Keratinocyte (primary cell): Measurements from ENCODE around the gene HYKK. TPM values are rescaled to one million over a fixed set of nuclear protein-coding genes. Genes with fewer than 3 reads are reported as not detected.

ENCODE experiments used
- DNase-seq: peaks from one replicate; pipeline ENCODE4 v3.0.0-alpha.2; 2011; ENCODE audit warnings: low read depth, missing footprints, low spot score
- FAIRE-seq: peaks from 2 replicates; lab custom pipeline; 2011; peaks lifted over from hg19 to GRCh38; lab: Jason Lieb, UNC
- H2AFZ ChIP-seq: 2 replicates; pipeline ENCODE4 v1.6.0; 2012; ENCODE audit warnings: low read length, control low read depth, inconsistent platforms; ENCODE audit not compliant: control insufficient read depth
- H3K27ac ChIP-seq: 2 replicates; pipeline ENCODE4 v1.5.1; 2011; ENCODE audit warnings: low read length; ENCODE audit not compliant: control insufficient read depth, insufficient read depth
- H3K27me3 ChIP-seq: 3 replicates; pipeline ENCODE4 v1.6.0; 2011; ENCODE audit warnings: low read length; ENCODE audit not compliant: control insufficient read depth, insufficient read depth; ENCODE audit errors: extremely low read depth
- H3K36me3 ChIP-seq, 2 experiments: 2 replicates in 1 of 2; 3 replicates in 1 of 2; pipeline ENCODE4 v1.5.1; 2011; ENCODE audit warnings: low read length in 2 of 2, mild to moderate bottlenecking in 1 of 2; ENCODE audit not compliant: control insufficient read depth in 2 of 2, insufficient read depth in 2 of 2; ENCODE audit errors: extremely low read depth in 1 of 2
- H3K4me1 ChIP-seq: 3 replicates; pipeline ENCODE4 v1.5.1; 2011; ENCODE audit warnings: low read length; ENCODE audit not compliant: control insufficient read depth, insufficient read depth; ENCODE audit errors: extremely low read depth
- H3K4me2 ChIP-seq: 3 replicates; pipeline ENCODE4 v1.6.0; 2011; ENCODE audit warnings: low read depth, low read length; ENCODE audit not compliant: control insufficient read depth, insufficient read depth; ENCODE audit errors: extremely low read depth
- H3K4me3 ChIP-seq, 3 experiments: fragments of 200-600 bp in 1 of 3; sonication (generic) in 1 of 3; 2 replicates in 2 of 3; 3 replicates in 1 of 3; pipeline ENCODE4 v1.5.1; 2011 to 2016; ENCODE audit warnings: low read length in 3 of 3, mild to moderate bottlenecking in 3 of 3, control low read depth in 2 of 3, inconsistent platforms in 1 of 3, low read depth in 1 of 3, mixed read lengths in 1 of 3, mixed run types in 1 of 3, moderate library complexity in 1 of 3; ENCODE audit not compliant: control insufficient read depth in 2 of 3, insufficient read depth in 2 of 3; ENCODE audit errors: extremely low read depth in 1 of 3
- H3K79me2 ChIP-seq: 2 replicates; pipeline ENCODE4 v1.6.0; 2012; ENCODE audit warnings: low read length; ENCODE audit not compliant: control insufficient read depth, insufficient read depth
- H3K9ac ChIP-seq: 3 replicates; pipeline ENCODE4 v1.6.0; 2011; ENCODE audit warnings: low read length; ENCODE audit not compliant: control insufficient read depth, insufficient read depth; ENCODE audit errors: extremely low read depth
- H3K9me1 ChIP-seq: 3 replicates; pipeline ENCODE4 v1.6.0; 2011; ENCODE audit warnings: low read length; ENCODE audit not compliant: control insufficient read depth, insufficient read depth; ENCODE audit errors: extremely low read depth
- H3K9me3 ChIP-seq: 2 replicates; pipeline ENCODE4 v1.5.1; 2012; ENCODE audit warnings: low read depth, low read length; ENCODE audit not compliant: control insufficient read depth
- H4K20me1 ChIP-seq: 3 replicates; pipeline ENCODE4 v1.6.0; 2011; ENCODE audit warnings: low read length; ENCODE audit not compliant: control insufficient read depth, insufficient read depth; ENCODE audit errors: extremely low read depth
- CTCF ChIP-seq, 3 experiments: IDR thresholded peaks in 1 of 3; conservative IDR thresholded peaks in 1 of 3; optimal IDR thresholded peaks in 1 of 3; 2 replicates in 2 of 3; 3 replicates in 1 of 3; pipeline versions ENCODE3 to v1.5.1; 2011; ENCODE audit warnings: low read length in 3 of 3, mild to moderate bottlenecking in 3 of 3, moderate library complexity in 2 of 3, control low read depth in 1 of 3, inconsistent platforms in 1 of 3; ENCODE audit not compliant: insufficient read depth in 2 of 3; ENCODE audit errors: extremely low read depth in 1 of 3
- EZH2 ChIP-seq: IDR thresholded peaks from one replicate; pipeline ENCODE4 v1.6.1; 2012; ENCODE audit warnings: inconsistent platforms, mild to moderate bottlenecking, low read length, moderate library complexity
- dilution Hi-C: fragments of 300-500 bp; cut with MboI; formaldehyde crosslinking; loops from one replicate; pipeline ENCODE4 v1.7.0; 2020; ENCODE audit warnings: low sequenced_read_pairs; ENCODE audit not compliant: extremely low pct_ligation_motif_present
- polyA plus RNA-seq, 5 experiments: library from polyadenylated mRNA; depleted of rRNA in 3 of 5; stranded (reverse) in 3 of 5; stranded (forward) in 1 of 5; unstranded in 1 of 5; fragments of >200 nt; gene quantifications; 1 replicate in 1 of 5; 2 replicates in 3 of 5; 3 replicates in 1 of 5; pipeline versions ENCODE4 v1.2.1 to v1.2.3, GENCODE V29; 2011 to 2012; ENCODE audit warnings: missing spikeins in 2 of 5, low read depth in 1 of 5, low replicate concordance in 1 of 5

Gene HYKK
- polyA plus RNA-seq, 1 donor (not counting 4 experiments of a cell fraction or from before 2014, with no cell fraction given) = 2.2 TPM

GRCh38 chr15:78573416-78573815 lies 66.0 kb downstream of the HYKK start:
- dilution Hi-C loops = no loop called here
- no peak for TF ChIP-seq EZH2
- no peak for TF ChIP-seq CTCF (optimal IDR thresholded peaks at IDR 0.05 in 1 of 3, IDR thresholded peaks at IDR 0.05 in 1 of 3, conservative IDR thresholded peaks at IDR 0.05 in 1 of 3; ENCODE audit: extremely low read depth in 1 of 3, insufficient read depth in 2 of 3, low read length in 3 of 3)
- no peak for FAIRE-seq
- H3K9me1 ChIP-seq = no peaks in the 10 kb centered on the region
- no peak overlapping the region for H2AFZ ChIP-seq
- no peaks in the 10 kb centered on the region for H3K4me1 ChIP-seq
- H3K9ac ChIP-seq = no peak overlapping the region
- H3K4me3 ChIP-seq = no peak overlapping the region
- no peaks in the 10 kb centered on the region for H3K9me3 ChIP-seq
- H3K36me3 ChIP-seq = no peaks in the 10 kb centered on the region
- DNase-seq = no peak
- H3K27me3 ChIP-seq = no peaks in the 10 kb centered on the region
- no peak overlapping the region for H3K27ac ChIP-seq
- H4K20me1 ChIP-seq = no peaks in the 10 kb centered on the region
- H3K4me2 ChIP-seq = no peak overlapping the region
- no peaks in the 10 kb centered on the region for H3K79me2 ChIP-seq

GRCh38 chr15:78574944-78575343 lies 67.6 kb downstream of the HYKK start:
- Histone ChIP-seq H3K4me2 (no peak overlapping the region), H3K27me3 (no peaks in the 10 kb centered on the region), H3K9me1 (no peaks in the 10 kb centered on the region), H3K4me3 (no peak overlapping the region), H3K4me1 (no peaks in the 10 kb centered on the region), H3K79me2 (no peaks in the 10 kb centered on the region), H3K36me3 (no peaks in the 10 kb centered on the region), H3K27ac (no peak overlapping the region), H4K20me1 (no peaks in the 10 kb centered on the region), H3K9ac (no peak overlapping the region), H3K9me3 (no peaks in the 10 kb centered on the region), H2AFZ (no peak overlapping the region)
- FAIRE-seq = no peak
- no peak for DNase-seq
- dilution Hi-C loops = no loop called here
- no peak for TF ChIP-seq EZH2
- TF ChIP-seq CTCF (optimal IDR thresholded peaks at IDR 0.05 in 1 of 3, IDR thresholded peaks at IDR 0.05 in 1 of 3, conservative IDR thresholded peaks at IDR 0.05 in 1 of 3; ENCODE audit: extremely low read depth in 1 of 3, insufficient read depth in 2 of 3, low read length in 3 of 3) = no peak

Other genes starting within 250 kb of the HYKK start
- gene DNAJA4, start 243.0 kb upstream of the HYKK start, polyA plus RNA-seq = 4.1 to 5.7 TPM (median 4.6 TPM) in 3 replicates
- gene SKIC8, start 208.0 kb upstream of the HYKK start, polyA plus RNA-seq = 84.5 to 101 TPM (median 86.5 TPM) in 3 replicates
- gene CRABP1, start 167.2 kb upstream of the HYKK start, polyA plus RNA-seq = not detected in 3 replicates
- 14.9 to 20.5 TPM (median 19.5 TPM) in 3 replicates for gene IREB2, start 69.4 kb upstream of the HYKK start, polyA plus RNA-seq
- 269 to 432 TPM (median 303 TPM) in 3 replicates for gene PSMA4, start 32.9 kb downstream of the HYKK start, polyA plus RNA-seq
- gene CHRNA5, start 57.9 kb downstream of the HYKK start, polyA plus RNA-seq = 3.7 to 10.0 TPM (median 8.0 TPM) in 3 replicates
- 0.10 TPM in 1 of 3 replicates, not detected in the others for gene CHRNA3, start 113.4 kb downstream of the HYKK start, polyA plus RNA-seq
- 0.04 to 0.17 TPM (median 0.06 TPM) in 3 replicates for gene CHRNB4, start 133.6 kb downstream of the HYKK start, polyA plus RNA-seq